Neuron (in vitro differentiated cells): ENCODE measurements around the gene DENND1B.
"Not testable (repeated sequence)": the region's sequence is repeated elsewhere in the genome, so short reads cannot be mapped to it uniquely, and the experiment has no call there.

ENCODE experiments used
- H2AFZ ChIP-seq: one replicate; pipeline ENCODE4 v1.6.1; 2013; ENCODE audit warnings: low read depth, mild to moderate bottlenecking, inconsistent platforms, low read length, moderate library complexity
- H3K27me3 ChIP-seq: one replicate; pipeline ENCODE4 v1.6.1; 2013; ENCODE audit warnings: low read length; ENCODE audit not compliant: insufficient read depth
- H3K36me3 ChIP-seq: one replicate; pipeline ENCODE4 v1.6.1; 2013; ENCODE audit warnings: low read length; ENCODE audit not compliant: insufficient read depth
- H3K4me1 ChIP-seq: one replicate; pipeline ENCODE4 v1.6.1; 2013; ENCODE audit warnings: low read length; ENCODE audit not compliant: insufficient read depth
- H3K4me3 ChIP-seq: 2 replicates; pipeline ENCODE4 v1.5.1; 2013; ENCODE audit warnings: mild to moderate bottlenecking, low read length, moderate library complexity
- H3K9me3 ChIP-seq: one replicate; pipeline ENCODE4 v1.6.1; 2013; ENCODE audit warnings: low read length

The DENND1B gene

GRCh38 chr1:197618061-197618460, 157.2 kb downstream of the DENND1B start:
- Histone ChIP-seq H3K36me3 (no peaks in the 10 kb centered on the region), H3K27me3 (no peaks in the 10 kb centered on the region), H3K9me3 (no peaks in the 10 kb centered on the region), H3K4me1 (no peaks in the 10 kb centered on the region), H3K4me3 (no peak overlapping the region), H2AFZ (no peak overlapping the region)

GRCh38 chr1:197615693-197616011, 159.6 kb downstream of the DENND1B start:
- Histone ChIP-seq H3K4me3 (no peak overlapping the region), H3K36me3 (no peaks in the 10 kb centered on the region)

GRCh38 chr1:197614916-197615692, 160.2 kb downstream of the DENND1B start:
- no peaks in the 10 kb centered on the region for H3K4me1 ChIP-seq
- H3K36me3 ChIP-seq = no peaks in the 10 kb centered on the region
- H3K27me3 ChIP-seq = no peaks in the 10 kb centered on the region
- no peaks in the 10 kb centered on the region for H3K9me3 ChIP-seq
- H2AFZ ChIP-seq = no peak overlapping the region
- no peak overlapping the region for H3K4me3 ChIP-seq

More at GRCh38 chr1:197615693-197616011, 159.6 kb downstream of the DENND1B start:
- Histone ChIP-seq H3K27me3 (no peaks in the 10 kb centered on the region), H2AFZ (no peak overlapping the region), H3K4me1 (no peaks in the 10 kb centered on the region), H3K9me3 (no peaks in the 10 kb centered on the region)

- Histone ChIP-seq H3K9me3 (no peaks in the 10 kb centered on the region), H3K36me3 (no peaks in the 10 kb centered on the region), H3K4me3 (no peak overlapping the region), H3K27me3 (no peaks in the 10 kb centered on the region), H2AFZ (no peak overlapping the region), H3K4me1 (peaks cover 5% of the 10 kb centered on the region)
Measured at GRCh38 chr1:197606168-197606845, 169.0 kb downstream of the DENND1B start.

- no peaks in the 10 kb centered on the region for H3K27me3 ChIP-seq
Measured at GRCh38 chr1:197604302-197604701, 171.0 kb downstream of the DENND1B start.

GRCh38 chr1:197600751-197601150, 174.5 kb downstream of the DENND1B start:
- H3K4me3 ChIP-seq = no peak overlapping the region
- no peaks in the 10 kb centered on the region for H3K36me3 ChIP-seq
- no peaks in the 10 kb centered on the region for H3K27me3 ChIP-seq
- H2AFZ ChIP-seq = no peak overlapping the region
- no peaks in the 10 kb centered on the region for H3K9me3 ChIP-seq
- peaks cover 5% of the 10 kb centered on the region for H3K4me1 ChIP-seq

More at GRCh38 chr1:197604302-197604701, 171.0 kb downstream of the DENND1B start:
- Histone ChIP-seq H3K4me3 (no peak overlapping the region), H3K4me1 (peaks cover 5% of the 10 kb centered on the region), H3K9me3 (no peaks in the 10 kb centered on the region), H2AFZ (no peak overlapping the region), H3K36me3 (no peaks in the 10 kb centered on the region)

- Histone ChIP-seq H3K9me3 (no peaks in the 10 kb centered on the region), H3K36me3 (no peaks in the 10 kb centered on the region), H2AFZ (no peak overlapping the region), H3K27me3 (no peaks in the 10 kb centered on the region), H3K4me3 (no peak overlapping the region), H3K4me1 (peaks cover 5% of the 10 kb centered on the region)
Measured at GRCh38 chr1:197599789-197600188, 175.5 kb downstream of the DENND1B start.

- Histone ChIP-seq H2AFZ (no peak overlapping the region), H3K27me3 (no peaks in the 10 kb centered on the region), H3K4me3 (no peak overlapping the region), H3K4me1 (no peaks in the 10 kb centered on the region), H3K36me3 (no peaks in the 10 kb centered on the region), H3K9me3 (no peaks in the 10 kb centered on the region)
Measured at GRCh38 chr1:197598935-197599334, 176.3 kb downstream of the DENND1B start.

GRCh38 chr1:197595304-197595904, 179.9 kb downstream of the DENND1B start:
- Histone ChIP-seq H3K4me3 (no peak overlapping the region), H3K4me1 (no peaks in the 10 kb centered on the region), H3K36me3 (no peaks in the 10 kb centered on the region), H3K27me3 (no peaks in the 10 kb centered on the region), H3K9me3 (no peaks in the 10 kb centered on the region), H2AFZ (no peak overlapping the region)

- Histone ChIP-seq H3K27me3 (no peaks in the 10 kb centered on the region), H3K4me3 (no peak overlapping the region), H3K4me1 (no peaks in the 10 kb centered on the region), H3K9me3 (no peaks in the 10 kb centered on the region), H2AFZ (no peak overlapping the region), H3K36me3 (no peaks in the 10 kb centered on the region)
Measured at GRCh38 chr1:197590687-197591086, 184.6 kb downstream of the DENND1B start.

- Histone ChIP-seq H3K9me3 (no peaks in the 10 kb centered on the region), H3K4me1 (no peaks in the 10 kb centered on the region), H3K36me3 (no peaks in the 10 kb centered on the region), H3K4me3 (no peak overlapping the region), H2AFZ (no peak overlapping the region), H3K27me3 (no peaks in the 10 kb centered on the region)
Measured at GRCh38 chr1:197585809-197586208, 189.5 kb downstream of the DENND1B start.

- no peaks in the 10 kb centered on the region for H3K9me3 ChIP-seq
- H3K36me3 ChIP-seq = no peaks in the 10 kb centered on the region
- H3K4me1 ChIP-seq = no peaks in the 10 kb centered on the region
- H3K4me3 ChIP-seq = no peak overlapping the region
- H3K27me3 ChIP-seq = no peaks in the 10 kb centered on the region
- H2AFZ ChIP-seq = no peak overlapping the region
Measured at GRCh38 chr1:197577580-197577979, 197.7 kb downstream of the DENND1B start.

GRCh38 chr1:197575531-197575930, 199.7 kb downstream of the DENND1B start:
- not testable (repeated sequence) for H2AFZ ChIP-seq, H3K4me1 ChIP-seq, H3K4me3 ChIP-seq, H3K36me3 ChIP-seq, H3K27me3 ChIP-seq, H3K9me3 ChIP-seq
